ENCODE measurements around the gene PLA2G2A.

Gene PLA2G2A

GRCh38 chr1:19971664-19972063 is 7.8 kb downstream of the PLA2G2A start:
- H3K4me1 ChIP-seq (ENCODE audit: low read depth, poor library complexity, severe bottlenecking), result no peaks in the 10 kb centered on the region
- H3K27me3 ChIP-seq (ENCODE audit: insufficient read depth, low read depth), result peaks cover 28% of the 10 kb centered on the region; the same call in 1 of the 2 replicates
- H3K79me2 ChIP-seq (ENCODE audit: insufficient read depth, low read depth), result no peaks in the 10 kb centered on the region
- H3K4me3 ChIP-seq (IDR thresholded peaks at IDR 0.05; ENCODE audit: insufficient read depth, low read depth, low read length), result no peak overlapping the region
- no peak overlapping the region for H3K27ac ChIP-seq
- H3K4me2 ChIP-seq, result no peak overlapping the region
- H3K9ac ChIP-seq, result no peak overlapping the region
- H4K20me1 ChIP-seq (ENCODE audit: insufficient read depth), result no peaks in the 10 kb centered on the region
- TF ChIP-seq CTCF (conservative IDR thresholded peaks at IDR 0.05; ENCODE audit: low read depth, low read length), result no peak
- no peak overlapping the region for H2AFZ ChIP-seq (ENCODE audit: low read depth)
- no peaks in the 10 kb centered on the region for H3K36me3 ChIP-seq (ENCODE audit: insufficient read depth)

- Histone ChIP-seq H3K27ac (no peak overlapping the region), H4K20me1 (ENCODE audit: insufficient read depth) (no peaks in the 10 kb centered on the region), H3K4me1 (ENCODE audit: low read depth, poor library complexity, severe bottlenecking) (no peaks in the 10 kb centered on the region), H3K36me3 (ENCODE audit: insufficient read depth) (no peaks in the 10 kb centered on the region), H3K4me3 (IDR thresholded peaks at IDR 0.05; ENCODE audit: insufficient read depth, low read depth, low read length) (no peak overlapping the region), H3K4me2 (no peak overlapping the region), H2AFZ (ENCODE audit: low read depth) (no peak overlapping the region), H3K27me3 (ENCODE audit: insufficient read depth, low read depth) (peaks cover 33% of the 10 kb centered on the region; the same call in 1 of the 2 replicates), H3K9ac (no peak overlapping the region), H3K79me2 (ENCODE audit: insufficient read depth, low read depth) (no peaks in the 10 kb centered on the region)
- TF ChIP-seq CTCF (conservative IDR thresholded peaks at IDR 0.05; ENCODE audit: low read depth, low read length), result no peak
These were observed 9.3 kb downstream of the PLA2G2A start for GRCh38 chr1:19969898-19970660.

GRCh38 chr1:19967808-19968207 is 11.6 kb downstream of the PLA2G2A start:
- H3K4me1 ChIP-seq (ENCODE audit: low read depth, poor library complexity, severe bottlenecking), result no peaks in the 10 kb centered on the region
- H3K36me3 ChIP-seq (ENCODE audit: insufficient read depth), result no peaks in the 10 kb centered on the region
- no peaks in the 10 kb centered on the region for H3K79me2 ChIP-seq (ENCODE audit: insufficient read depth, low read depth)
- H2AFZ ChIP-seq (ENCODE audit: low read depth), result no peak overlapping the region
- no peak for TF ChIP-seq CTCF (conservative IDR thresholded peaks at IDR 0.05; ENCODE audit: low read depth, low read length)
- peaks cover 40% of the 10 kb centered on the region; the same call in 1 of the 2 replicates for H3K27me3 ChIP-seq (ENCODE audit: insufficient read depth, low read depth)
- no peak overlapping the region for H3K4me3 ChIP-seq (IDR thresholded peaks at IDR 0.05; ENCODE audit: insufficient read depth, low read depth, low read length)
- no peaks in the 10 kb centered on the region for H4K20me1 ChIP-seq (ENCODE audit: insufficient read depth)
- no peak overlapping the region for H3K27ac ChIP-seq
- no peak overlapping the region for H3K4me2 ChIP-seq
- H3K9ac ChIP-seq, result no peak overlapping the region

GRCh38 chr1:19964542-19964941 is 14.9 kb downstream of the PLA2G2A start:
- Histone ChIP-seq H3K36me3 (ENCODE audit: insufficient read depth) (no peaks in the 10 kb centered on the region), H3K27ac (no peak overlapping the region), H4K20me1 (ENCODE audit: insufficient read depth) (no peaks in the 10 kb centered on the region), H3K4me2 (no peak overlapping the region), H3K4me1 (ENCODE audit: low read depth, poor library complexity, severe bottlenecking) (no peaks in the 10 kb centered on the region), H3K27me3 (ENCODE audit: insufficient read depth, low read depth) (peaks cover 25% of the 10 kb centered on the region; the same call in 1 of the 2 replicates), H3K9ac (no peak overlapping the region), H3K4me3 (IDR thresholded peaks at IDR 0.05; ENCODE audit: insufficient read depth, low read depth, low read length) (no peak overlapping the region), H2AFZ (ENCODE audit: low read depth) (no peak overlapping the region), H3K79me2 (ENCODE audit: insufficient read depth, low read depth) (no peaks in the 10 kb centered on the region)
- no peak for TF ChIP-seq CTCF (conservative IDR thresholded peaks at IDR 0.05; ENCODE audit: low read depth, low read length)

Data from KMS-11 (cell line).